ENCODE data around the gene DNAJC22. TPM values are rescaled to one million over a fixed set of nuclear protein-coding genes. Genes with fewer than 3 reads are reported as not detected.

The DNAJC22 gene
- total and polyA plus RNA-seq, 9 of the 15 experiments (the other 6 are each of a cell fraction or from before 2014, with no cell fraction given): 0.10 to 1.2 (median 0.47) TPM

DNA sequence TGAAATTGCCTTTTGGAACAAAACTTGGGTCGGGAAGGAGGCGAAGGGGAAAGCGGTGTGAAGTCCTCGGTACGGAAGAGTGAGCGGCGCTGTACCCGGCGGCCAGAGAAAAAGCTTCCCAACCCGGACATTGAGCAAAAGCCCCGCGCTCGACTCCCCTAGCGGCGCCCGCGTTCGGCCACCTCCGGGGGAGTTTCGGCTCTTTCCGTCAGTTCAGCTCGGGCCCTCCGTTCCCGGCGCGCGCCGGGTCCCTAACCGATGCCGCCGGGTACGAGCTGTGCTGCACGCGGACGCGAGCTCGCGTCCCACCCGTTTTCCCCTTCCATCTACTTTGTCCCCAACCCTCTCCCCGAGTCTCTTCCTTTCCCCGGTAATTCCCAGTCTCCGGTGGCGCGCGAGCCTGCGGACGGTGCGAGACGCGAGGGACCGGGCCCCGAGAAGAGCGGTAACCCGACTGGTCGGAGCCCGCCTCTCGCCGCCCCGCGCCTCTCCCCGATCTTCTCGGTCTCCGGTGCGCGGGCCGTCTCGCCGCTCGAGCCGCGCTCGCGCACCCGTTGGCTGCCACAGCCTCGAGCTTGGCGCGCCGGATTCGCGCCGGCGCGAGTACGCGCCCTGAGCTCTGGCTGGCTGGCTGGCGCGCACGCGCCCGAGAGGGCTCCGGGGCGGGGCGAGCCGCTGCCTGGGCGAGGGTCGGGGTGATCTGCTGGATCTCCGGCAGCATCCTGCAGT, 20.1 kb downstream of the DNAJC22 start (continued):
- no peak for TF ChIP-seq MTA2 (IDR thresholded peaks at IDR 0.05; ENCODE audit: low read depth)
- TF ChIP-seq HNRNPK (IDR thresholded peaks at IDR 0.05; ENCODE audit: low read depth, low read length, poor library complexity, severe bottlenecking): no peak
- TF ChIP-seq SMARCC2 (IDR thresholded peaks at IDR 0.05; ENCODE audit: low read depth): no peak
- peak; percentile 70 for TF ChIP-seq FIP1L1 (IDR thresholded peaks at IDR 0.05; ENCODE audit: low read depth, low read length, poor library complexity, severe bottlenecking)
- no peak for TF ChIP-seq ZNF24 (IDR thresholded peaks at IDR 0.05)
- no peak for TF ChIP-seq TSC22D4 (tag; IDR thresholded peaks at IDR 0.05)
- TF ChIP-seq ZNF76 (CRISPR knock-in tag; IDR thresholded peaks at IDR 0.05; ENCODE audit: borderline replicate concordance): peak; percentile 50; the same call in 1 of the 2 replicates
- TF ChIP-seq ZNF707 (CRISPR knock-in tag; conservative IDR thresholded peaks at IDR 0.05): no peak
- no peak for TF ChIP-seq MCM2 (IDR thresholded peaks at IDR 0.05; ENCODE audit: low read depth)
- TF ChIP-seq NEUROD1 (IDR thresholded peaks at IDR 0.05; ENCODE audit: borderline replicate concordance, low read depth, low read length, partially characterized antibody): no peak
- no peak for TF ChIP-seq ZNF408 (CRISPR knock-in tag; IDR thresholded peaks at IDR 0.05; ENCODE audit: low read depth)
- no peak for TF ChIP-seq ZNF212 (CRISPR knock-in tag; IDR thresholded peaks at IDR 0.05)
- TF ChIP-seq SIRT6 (IDR thresholded peaks at IDR 0.05; ENCODE audit: low read depth, low read length): no peak
- TF ChIP-seq CBX3 (IDR thresholded peaks at IDR 0.05; ENCODE audit: borderline replicate concordance in 1 of 2, low read length in 2 of 2): no peak
- no peak for TF ChIP-seq PPARD (CRISPR knock-in tag; IDR thresholded peaks at IDR 0.05)
- TF ChIP-seq CEBPB (tag; IDR thresholded peaks at IDR 0.05): no peak
- TF ChIP-seq HDAC3 (IDR thresholded peaks at IDR 0.05; ENCODE audit: borderline replicate concordance, partially characterized antibody): no peak
- TF ChIP-seq, protein P1, sequence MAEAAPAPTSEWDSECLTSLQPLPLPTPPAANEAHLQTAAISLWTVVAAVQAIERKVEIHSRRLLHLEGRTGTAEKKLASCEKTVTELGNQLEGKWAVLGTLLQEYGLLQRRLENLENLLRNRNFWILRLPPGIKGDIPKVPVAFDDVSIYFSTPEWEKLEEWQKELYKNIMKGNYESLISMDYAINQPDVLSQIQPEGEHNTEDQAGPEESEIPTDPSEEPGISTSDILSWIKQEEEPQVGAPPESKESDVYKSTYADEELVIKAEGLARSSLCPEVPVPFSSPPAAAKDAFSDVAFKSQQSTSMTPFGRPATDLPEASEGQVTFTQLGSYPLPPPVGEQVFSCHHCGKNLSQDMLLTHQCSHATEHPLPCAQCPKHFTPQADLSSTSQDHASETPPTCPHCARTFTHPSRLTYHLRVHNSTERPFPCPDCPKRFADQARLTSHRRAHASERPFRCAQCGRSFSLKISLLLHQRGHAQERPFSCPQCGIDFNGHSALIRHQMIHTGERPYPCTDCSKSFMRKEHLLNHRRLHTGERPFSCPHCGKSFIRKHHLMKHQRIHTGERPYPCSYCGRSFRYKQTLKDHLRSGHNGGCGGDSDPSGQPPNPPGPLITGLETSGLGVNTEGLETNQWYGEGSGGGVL (CRISPR knock-in tag; IDR thresholded peaks at IDR 0.05): no peak
- no peak for TF ChIP-seq ZNF445 (CRISPR knock-in tag; IDR thresholded peaks at IDR 0.05; ENCODE audit: low read depth)
- no peak for TF ChIP-seq ATF1 (CRISPR knock-in tag; IDR thresholded peaks at IDR 0.05)
- TF ChIP-seq ATF1 (tag; IDR thresholded peaks at IDR 0.05): peak; percentile 60
- no peak for TF ChIP-seq ZC3H11A (IDR thresholded peaks at IDR 0.05; ENCODE audit: low read depth, low read length)
- TF ChIP-seq NR2F6 (CRISPR knock-in tag; IDR thresholded peaks at IDR 0.05): no peak
- TF ChIP-seq MNT (conservative IDR thresholded peaks at IDR 0.05): peak in 1 of 2 experiments; percentile 66; a peak in 3 of 4 replicates
- no peak for TF ChIP-seq IRF2 (CRISPR knock-in tag; IDR thresholded peaks at IDR 0.05)
- TF ChIP-seq PRMT5 (CRISPR knock-in tag; IDR thresholded peaks at IDR 0.05): no peak
- TF ChIP-seq THRAP3 (IDR thresholded peaks at IDR 0.05; ENCODE audit: borderline replicate concordance): no peak
- no peak for TF ChIP-seq FOXJ2 (tag; IDR thresholded peaks at IDR 0.05)
